KMS-11 (cell line): ENCODE results near the gene LPGAT1.

Source experiments
- H2AFZ ChIP-seq: fragments of 200-600 bp; sonication (generic); 2 replicates; pipeline ENCODE4 v1.6.1; 2016; ENCODE audit warnings: antibody characterized with exemption, mixed run types, low read depth
- H3K27ac ChIP-seq: fragments of 200-600 bp; sonication (generic); 2 replicates; pipeline ENCODE4 v1.6.1; 2016; ENCODE audit warnings: mild to moderate bottlenecking, mixed run types
- H3K27me3 ChIP-seq: fragments of 200-600 bp; sonication (generic); 2 replicates; pipeline ENCODE4 v1.6.1; 2017; ENCODE audit warnings: mild to moderate bottlenecking, low read depth, mixed run types, moderate library complexity; ENCODE audit not compliant: insufficient read depth
- H3K36me3 ChIP-seq: fragments of 200-600 bp; sonication (generic); 2 replicates; pipeline ENCODE4 v1.6.1; 2017; ENCODE audit warnings: mild to moderate bottlenecking, mixed run types; ENCODE audit not compliant: insufficient read depth
- H3K4me1 ChIP-seq: fragments of 200-600 bp; sonication (generic); 2 replicates; pipeline ENCODE4 v1.6.1; 2016; ENCODE audit warnings: mild to moderate bottlenecking, low read depth, mixed run types; ENCODE audit not compliant: poor library complexity, severe bottlenecking
- H3K4me2 ChIP-seq: fragments of 200-600 bp; sonication (generic); 2 replicates; pipeline ENCODE4 v1.7.0; 2016; ENCODE audit warnings: mild to moderate bottlenecking, mixed run types
- H3K4me3 ChIP-seq: fragments of 200-600 bp; sonication (generic); IDR thresholded peaks from 2 replicates; pipeline ENCODE4 v1.6.1; 2017; ENCODE audit warnings: low read depth, low read length, mixed read lengths; ENCODE audit not compliant: insufficient read depth
- H3K79me2 ChIP-seq: fragments of 200-600 bp; sonication (generic); 2 replicates; pipeline ENCODE4 v1.6.1; 2016; ENCODE audit warnings: low read depth, mixed run types; ENCODE audit not compliant: insufficient read depth
- H3K9ac ChIP-seq: fragments of 200-600 bp; sonication (generic); 2 replicates; pipeline ENCODE4 v1.6.1; 2016; ENCODE audit warnings: mild to moderate bottlenecking, mixed run types
- H4K20me1 ChIP-seq: fragments of 200-600 bp; sonication (generic); 2 replicates; pipeline ENCODE4 v1.6.1; 2016; ENCODE audit warnings: mild to moderate bottlenecking, mixed run types; ENCODE audit not compliant: insufficient read depth
- CTCF ChIP-seq: fragments of 200-600 bp; sonication (generic); conservative IDR thresholded peaks from 2 replicates; pipeline ENCODE4 v1.6.1; 2017; ENCODE audit warnings: low read depth, mild to moderate bottlenecking, antibody characterized with exemption, low read length, moderate library complexity, mixed read lengths

Gene LPGAT1

GRCh38 chr1:211851174-211851573 lies 20.6 kb upstream of the LPGAT1 start:
- Histone ChIP-seq H3K27me3 (no peaks in the 10 kb centered on the region), H3K4me2 (no peak overlapping the region), H3K4me1 (no peaks in the 10 kb centered on the region), H3K27ac (no peak overlapping the region), H2AFZ (no peak overlapping the region), H4K20me1 (no peaks in the 10 kb centered on the region), H3K4me3 (no peak overlapping the region), H3K79me2 (no peaks in the 10 kb centered on the region), H3K9ac (no peak overlapping the region), H3K36me3 (no peaks in the 10 kb centered on the region)
- TF ChIP-seq CTCF = no peak

- Histone ChIP-seq H3K9ac (no peak overlapping the region), H3K36me3 (no peaks in the 10 kb centered on the region), H2AFZ (no peak overlapping the region), H3K27ac (no peak overlapping the region), H3K4me2 (peak overlapping the region; percentile 27), H3K4me3 (no peak overlapping the region), H3K4me1 (peaks cover 13% of the 10 kb centered on the region), H3K27me3 (no peaks in the 10 kb centered on the region), H4K20me1 (no peaks in the 10 kb centered on the region), H3K79me2 (no peaks in the 10 kb centered on the region)
- TF ChIP-seq CTCF = no peak
These were observed 13.1 kb upstream of the LPGAT1 start for GRCh38 chr1:211843507-211844298.

- no peak for TF ChIP-seq CTCF
- Histone ChIP-seq H3K4me3 (no peak overlapping the region), H2AFZ (0 out of 2 replicates have a peak overlapping the region, but pooled peaks have one; percentile 1), H3K4me2 (peak overlapping the region; percentile 27), H3K27me3 (no peaks in the 10 kb centered on the region), H3K79me2 (no peaks in the 10 kb centered on the region), H3K36me3 (no peaks in the 10 kb centered on the region), H3K9ac (no peak overlapping the region), H4K20me1 (no peaks in the 10 kb centered on the region), H3K4me1 (peaks cover 13% of the 10 kb centered on the region), H3K27ac (no peak overlapping the region)
These were observed 12.5 kb upstream of the LPGAT1 start for GRCh38 chr1:211843018-211843417.

- H2AFZ ChIP-seq = no peak overlapping the region
- peak overlapping the region; percentile 27; the same call in 1 of the 2 replicates for H3K4me2 ChIP-seq
- H3K4me1 ChIP-seq = peaks cover 13% of the 10 kb centered on the region
- H3K36me3 ChIP-seq = no peaks in the 10 kb centered on the region
- no peak for TF ChIP-seq CTCF
- H3K4me3 ChIP-seq = no peak overlapping the region
- no peaks in the 10 kb centered on the region for H4K20me1 ChIP-seq
- H3K79me2 ChIP-seq = no peaks in the 10 kb centered on the region
- H3K9ac ChIP-seq = no peak overlapping the region
- H3K27me3 ChIP-seq = no peaks in the 10 kb centered on the region
- H3K27ac ChIP-seq = no peak overlapping the region
These were observed 12.0 kb upstream of the LPGAT1 start for GRCh38 chr1:211842518-211842917.
